Measurements from ENCODE around the gene RASL10B.

The RASL10B gene

GRCh38 chr17:35710950-35711349, 20.5 kb upstream of the RASL10B start:
- TF ChIP-seq BHLHE40 (IDR thresholded peaks at IDR 0.05; ENCODE audit: borderline replicate concordance), result no peak
- no peak for TF ChIP-seq L3MBTL2 (conservative IDR thresholded peaks at IDR 0.05)
- no peak for TF ChIP-seq FOXK2 (IDR thresholded peaks at IDR 0.05)
- no peak for TF ChIP-seq FOXA1 (IDR thresholded peaks at IDR 0.05)
- no peak for TF ChIP-seq PKNOX1 (IDR thresholded peaks at IDR 0.05)
- TF ChIP-seq LEF1 (IDR thresholded peaks at IDR 0.05; ENCODE audit: borderline replicate concordance), result no peak
- TF ChIP-seq FOXM1 (IDR thresholded peaks at IDR 0.05; ENCODE audit: borderline replicate concordance), result no peak
- no peak for TF ChIP-seq NFRKB (IDR thresholded peaks at IDR 0.05)
- no peak for TF ChIP-seq ZNF384 (IDR thresholded peaks at IDR 0.05)
- TF ChIP-seq CTBP1 (IDR thresholded peaks at IDR 0.05; ENCODE audit: borderline replicate concordance), result no peak
- no peak for TF ChIP-seq TARDBP (IDR thresholded peaks at IDR 0.05)
- TF ChIP-seq ARNT (IDR thresholded peaks at IDR 0.05), result no peak
- no peak for TF ChIP-seq SUZ12 (IDR thresholded peaks at IDR 0.05)
- no peak for TF ChIP-seq ELF4 (IDR thresholded peaks at IDR 0.05)
- TF ChIP-seq SP1 (IDR thresholded peaks at IDR 0.05), result no peak
- no peak for TF ChIP-seq HDGF (IDR thresholded peaks at IDR 0.05; ENCODE audit: borderline replicate concordance)
- ChIA-PET POLR2A (no interaction called here), CTCF (no interaction called here)
- no peak for DNase-seq (ENCODE audit: extremely low spot score)

- no peak for DNase-seq (ENCODE audit: extremely low spot score)
- ChIA-PET CTCF (interaction anchor here (1.1 kb wide), 1 partner anchor 18 kb away, joined by 3 read pairs; the partner anchor contains the start of gene RASL10B), POLR2A (interaction anchor here (1.1 kb wide), 1 partner anchor 27 kb away, joined by 3 read pairs; no protein-coding TSS in a partner anchor)
- TF ChIP-seq ARNT (IDR thresholded peaks at IDR 0.05), result no peak
- TF ChIP-seq L3MBTL2 (conservative IDR thresholded peaks at IDR 0.05), result no peak
- TF ChIP-seq BHLHE40 (IDR thresholded peaks at IDR 0.05; ENCODE audit: borderline replicate concordance), result no peak
- no peak for TF ChIP-seq ELF4 (IDR thresholded peaks at IDR 0.05)
- TF ChIP-seq FOXM1 (IDR thresholded peaks at IDR 0.05; ENCODE audit: borderline replicate concordance), result no peak
- TF ChIP-seq SUZ12 (IDR thresholded peaks at IDR 0.05), result no peak
- no peak for TF ChIP-seq ZNF384 (IDR thresholded peaks at IDR 0.05)
Observed at GRCh38 chr17:35713069-35713728, 18.2 kb upstream of the RASL10B start.

- no peak for TF ChIP-seq SP1 (IDR thresholded peaks at IDR 0.05)
- no peak for TF ChIP-seq LEF1 (IDR thresholded peaks at IDR 0.05; ENCODE audit: borderline replicate concordance)
- TF ChIP-seq HDGF (IDR thresholded peaks at IDR 0.05; ENCODE audit: borderline replicate concordance), result no peak
- no peak for TF ChIP-seq PKNOX1 (IDR thresholded peaks at IDR 0.05)
- TF ChIP-seq FOXA1 (IDR thresholded peaks at IDR 0.05), result no peak
- TF ChIP-seq FOXM1 (IDR thresholded peaks at IDR 0.05; ENCODE audit: borderline replicate concordance), result no peak
- TF ChIP-seq L3MBTL2 (conservative IDR thresholded peaks at IDR 0.05), result no peak
- no peak for TF ChIP-seq ELF4 (IDR thresholded peaks at IDR 0.05)
- TF ChIP-seq NFRKB (IDR thresholded peaks at IDR 0.05), result no peak
- no peak for TF ChIP-seq SUZ12 (IDR thresholded peaks at IDR 0.05)
- no peak for TF ChIP-seq ZNF384 (IDR thresholded peaks at IDR 0.05)
- no peak for TF ChIP-seq ARNT (IDR thresholded peaks at IDR 0.05)
- TF ChIP-seq TARDBP (IDR thresholded peaks at IDR 0.05), result no peak
- DNase-seq (ENCODE audit: extremely low spot score), result no peak
- ChIA-PET CTCF (interaction anchor here (1.1 kb wide), 1 partner anchor 12 kb away, joined by 4 read pairs; no protein-coding TSS in a partner anchor), POLR2A (no interaction called here)
Observed at GRCh38 chr17:35714988-35715387, 16.5 kb upstream of the RASL10B start.

- DNase-seq (ENCODE audit: extremely low spot score), result no peak
- POLR2A ChIA-PET, result no interaction called here
- CTCF ChIA-PET, result interaction anchor here (1.1 kb wide), 1 partner anchor 12 kb away, joined by 4 read pairs; no protein-coding TSS in a partner anchor
- TF ChIP-seq SUZ12 (IDR thresholded peaks at IDR 0.05), result no peak
- TF ChIP-seq CTBP1 (IDR thresholded peaks at IDR 0.05; ENCODE audit: borderline replicate concordance), result no peak
- TF ChIP-seq HDGF (IDR thresholded peaks at IDR 0.05; ENCODE audit: borderline replicate concordance), result no peak
- no peak for TF ChIP-seq NFRKB (IDR thresholded peaks at IDR 0.05)
- no peak for TF ChIP-seq FOXK2 (IDR thresholded peaks at IDR 0.05)
- TF ChIP-seq ARNT (IDR thresholded peaks at IDR 0.05), result no peak
- no peak for TF ChIP-seq SP1 (IDR thresholded peaks at IDR 0.05)
- TF ChIP-seq ELF4 (IDR thresholded peaks at IDR 0.05), result no peak
- no peak for TF ChIP-seq PKNOX1 (IDR thresholded peaks at IDR 0.05)
- no peak for TF ChIP-seq TARDBP (IDR thresholded peaks at IDR 0.05)
- no peak for TF ChIP-seq ZNF384 (IDR thresholded peaks at IDR 0.05)
- TF ChIP-seq LEF1 (IDR thresholded peaks at IDR 0.05; ENCODE audit: borderline replicate concordance), result no peak
- no peak for TF ChIP-seq L3MBTL2 (conservative IDR thresholded peaks at IDR 0.05)
- no peak for TF ChIP-seq FOXA1 (IDR thresholded peaks at IDR 0.05)
- TF ChIP-seq FOXM1 (IDR thresholded peaks at IDR 0.05; ENCODE audit: borderline replicate concordance), result no peak
- no peak for TF ChIP-seq BHLHE40 (IDR thresholded peaks at IDR 0.05; ENCODE audit: borderline replicate concordance)
Observed at GRCh38 chr17:35715416-35715815, 16.0 kb upstream of the RASL10B start.

GRCh38 chr17:35716173-35716572, 15.3 kb upstream of the RASL10B start:
- TF ChIP-seq SUZ12 (IDR thresholded peaks at IDR 0.05), result no peak
- ChIA-PET POLR2A (no interaction called here), CTCF (interaction anchor here (1.1 kb wide), 1 partner anchor 11 kb away, joined by 4 read pairs; no protein-coding TSS in a partner anchor)
- no peak for DNase-seq (ENCODE audit: extremely low spot score)

GRCh38 chr17:35716897-35717465, 14.5 kb upstream of the RASL10B start:
- POLR2A ChIA-PET, result interaction anchor here (1.0 kb wide), 1 partner anchor 14 kb away, joined by 3 read pairs; the partner anchor contains the start of gene RASL10B
- CTCF ChIA-PET, result interaction anchor here (1.0 kb wide), 1 partner anchor 11 kb away, joined by 3 read pairs; no protein-coding TSS in a partner anchor
- DNase-seq (ENCODE audit: extremely low spot score), result no peak
- TF ChIP-seq SUZ12 (IDR thresholded peaks at IDR 0.05) (no peak), ZNF384 (IDR thresholded peaks at IDR 0.05) (no peak)
